ENCODE measurements around the gene SH3D19.
"Not testable (repeated sequence)": the region's sequence is repeated elsewhere in the genome, so short reads cannot be mapped to it uniquely, and the experiment has no call there.

Gene SH3D19

DNA sequence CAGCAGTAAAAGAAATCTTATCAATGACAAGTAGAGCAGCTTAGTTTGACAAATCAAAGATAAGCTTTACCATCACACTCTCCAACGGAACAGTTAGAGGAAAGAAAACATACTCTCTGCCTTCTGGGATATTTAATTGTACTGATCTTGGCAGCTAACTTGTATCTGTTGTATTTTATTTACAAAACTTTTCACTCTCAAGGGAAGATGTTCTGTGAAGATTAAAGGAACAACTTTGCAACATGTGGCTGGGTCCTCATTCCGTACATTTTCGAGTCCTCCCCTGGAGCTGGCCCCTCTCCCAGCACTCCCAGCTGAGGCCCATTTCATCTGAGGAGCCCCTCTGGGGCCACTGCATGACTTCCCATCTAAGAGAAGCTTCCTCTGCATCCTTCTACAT is 151.5 kb downstream of the SH3D19 start:
- DNase-seq (ENCODE audit: low read depth, low spot score), result no peak
- H3K4me3 ChIP-seq (ENCODE audit: low read length), result no peak overlapping the region

GRCh38 chr4:151169900-151170299 is 155.5 kb downstream of the SH3D19 start:
- no peak for DNase-seq (ENCODE audit: low read depth, low spot score)
- H3K4me3 ChIP-seq (ENCODE audit: low read length), result no peak overlapping the region

GRCh38 chr4:151169223-151169622 is 156.2 kb downstream of the SH3D19 start:
- no peak overlapping the region for H3K4me3 ChIP-seq (ENCODE audit: low read length)
- DNase-seq (ENCODE audit: low read depth, low spot score), result no peak

DNA sequence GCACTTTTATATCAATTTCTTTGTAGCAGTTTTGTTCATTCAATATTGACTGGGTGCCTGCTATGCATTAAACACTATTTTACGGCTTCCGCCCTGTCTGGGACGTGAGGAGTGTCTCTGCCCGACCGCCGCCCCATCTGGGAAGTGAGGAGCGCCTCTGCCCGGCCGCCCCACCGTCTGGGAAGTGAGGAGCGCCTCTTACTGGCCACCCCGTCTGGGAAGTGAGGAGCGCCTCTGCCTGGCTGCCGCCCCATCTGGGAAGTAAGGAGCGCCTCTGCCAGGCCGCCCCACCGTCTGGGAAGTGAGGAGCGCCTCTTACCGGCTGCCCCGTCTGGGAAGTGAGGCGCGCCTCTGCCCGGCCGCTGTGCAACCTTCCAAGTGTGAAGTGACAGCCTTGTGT is 157.8 kb downstream of the SH3D19 start:
- no peak overlapping the region for H3K4me3 ChIP-seq (ENCODE audit: low read length)
- no peak for DNase-seq (ENCODE audit: low read depth, low spot score)

- H3K4me3 ChIP-seq (ENCODE audit: low read length), result no peak overlapping the region
- DNase-seq (ENCODE audit: low read depth, low spot score), result no peak
Measured at GRCh38 chr4:151166636-151167035, 158.8 kb downstream of the SH3D19 start.

GRCh38 chr4:151165205-151166000 is 160.0 kb downstream of the SH3D19 start:
- DNase-seq (ENCODE audit: low read depth, low spot score), result no peak
- H3K4me3 ChIP-seq (ENCODE audit: low read length), result no peak overlapping the region

DNA sequence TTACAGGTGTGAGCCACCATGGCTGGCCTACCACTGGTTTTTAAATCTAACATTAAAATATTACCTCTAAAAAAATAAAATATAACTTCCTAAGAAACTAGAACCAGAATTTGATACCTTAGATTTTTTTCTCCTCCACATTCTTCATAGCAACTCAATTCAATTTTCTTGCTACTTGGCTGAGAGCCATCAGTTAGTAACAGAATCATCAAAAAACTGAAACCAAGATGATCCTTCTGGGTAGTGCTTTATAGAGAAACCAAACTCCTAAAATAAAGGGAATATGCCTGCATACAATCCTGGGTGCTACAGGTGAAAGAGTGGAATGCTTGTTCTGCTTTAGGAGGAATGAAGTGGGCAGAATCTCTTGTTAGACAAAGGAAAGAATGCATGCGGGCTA is 161.6 kb downstream of the SH3D19 start:
- DNase-seq (ENCODE audit: low read depth, low spot score), result no peak

DNA sequence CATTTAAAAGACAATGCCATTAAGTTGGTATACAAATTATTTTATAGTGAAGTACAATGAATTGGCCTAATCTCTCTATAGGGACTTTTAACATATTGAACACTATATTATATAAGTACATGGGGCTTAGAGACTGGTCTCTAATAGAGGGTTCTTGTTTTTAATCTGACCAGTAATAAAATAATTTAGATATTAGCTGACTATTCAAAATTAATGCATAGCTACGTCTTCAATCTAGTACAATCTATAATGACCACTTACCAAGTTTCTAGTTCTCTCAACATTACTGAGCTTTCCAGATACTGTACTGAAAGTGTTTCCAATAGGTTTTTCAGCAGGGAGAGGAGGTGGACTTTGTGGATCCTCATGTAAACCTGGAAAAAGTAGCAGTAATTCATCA is 166.4 kb downstream of the SH3D19 start:
- no peak for DNase-seq (ENCODE audit: low read depth, low spot score)
- no peak overlapping the region for H3K4me3 ChIP-seq (ENCODE audit: low read length)

More for the DNA sequence above, 161.6 kb downstream of the SH3D19 start:
- H3K4me3 ChIP-seq (ENCODE audit: low read length), result no peak overlapping the region

- DNase-seq (ENCODE audit: low read depth, low spot score), result no peak
- no peak overlapping the region for H3K4me3 ChIP-seq (ENCODE audit: low read length)
Measured at GRCh38 chr4:151157543-151157942, 167.9 kb downstream of the SH3D19 start.

- H3K4me3 ChIP-seq (ENCODE audit: low read length), result no peak overlapping the region
- DNase-seq (ENCODE audit: low read depth, low spot score), result no peak
Measured at GRCh38 chr4:151153585-151153984, 171.8 kb downstream of the SH3D19 start.

- DNase-seq (ENCODE audit: low read depth, low spot score), result no peak
- H3K4me3 ChIP-seq (ENCODE audit: low read length), result no peak overlapping the region
Measured at GRCh38 chr4:151152028-151152427, 173.4 kb downstream of the SH3D19 start.

DNA sequence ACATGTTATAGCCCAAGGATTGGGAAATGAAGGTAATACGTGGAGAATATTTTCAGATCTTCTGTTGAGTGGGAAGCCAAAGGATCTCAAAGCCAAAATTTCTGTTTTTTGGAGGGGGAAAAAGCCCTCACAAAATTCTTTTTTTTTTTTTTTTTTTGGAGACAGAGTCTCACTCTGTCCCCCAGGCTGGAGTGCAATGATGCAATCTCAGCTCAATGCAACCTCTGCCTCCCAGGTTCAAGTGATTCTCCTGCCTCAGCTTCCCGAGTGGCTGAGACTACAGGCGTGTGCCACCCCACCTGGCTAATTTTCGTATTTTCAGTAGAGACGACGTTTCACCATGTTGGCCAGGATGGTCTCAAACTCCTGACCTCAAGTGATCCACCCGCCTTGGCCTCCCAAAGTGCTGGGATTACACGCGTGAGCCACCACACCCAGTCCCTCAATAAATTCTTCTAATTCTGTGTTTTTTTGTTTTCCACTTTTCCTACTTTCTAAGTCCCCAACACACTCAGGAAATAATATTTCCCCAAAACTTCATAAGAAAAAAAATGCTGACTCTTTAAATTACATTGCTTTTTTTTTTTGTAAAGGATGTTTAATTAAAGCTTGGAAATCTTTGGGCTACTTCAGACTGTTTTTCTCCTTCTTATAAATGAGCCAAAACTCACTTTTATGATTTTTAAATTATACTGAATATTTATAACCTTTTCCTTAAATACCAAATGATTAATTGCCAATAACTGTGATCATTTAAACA is 174.4 kb downstream of the SH3D19 start:
- H3K4me3 ChIP-seq (ENCODE audit: low read length), result no peak overlapping the region
- DNase-seq (ENCODE audit: low read depth, low spot score), result no peak

GRCh38 chr4:151148261-151148660 is 177.1 kb downstream of the SH3D19 start:
- no peak overlapping the region for H3K4me3 ChIP-seq (ENCODE audit: low read length)

GRCh38 chr4:151147000-151147399 is 178.4 kb downstream of the SH3D19 start:
- H3K4me3 ChIP-seq (ENCODE audit: low read length), result no peak overlapping the region
- no peak for DNase-seq (ENCODE audit: low read depth, low spot score)

More at GRCh38 chr4:151148261-151148660, 177.1 kb downstream of the SH3D19 start:
- no peak for DNase-seq (ENCODE audit: low read depth, low spot score)

DNA sequence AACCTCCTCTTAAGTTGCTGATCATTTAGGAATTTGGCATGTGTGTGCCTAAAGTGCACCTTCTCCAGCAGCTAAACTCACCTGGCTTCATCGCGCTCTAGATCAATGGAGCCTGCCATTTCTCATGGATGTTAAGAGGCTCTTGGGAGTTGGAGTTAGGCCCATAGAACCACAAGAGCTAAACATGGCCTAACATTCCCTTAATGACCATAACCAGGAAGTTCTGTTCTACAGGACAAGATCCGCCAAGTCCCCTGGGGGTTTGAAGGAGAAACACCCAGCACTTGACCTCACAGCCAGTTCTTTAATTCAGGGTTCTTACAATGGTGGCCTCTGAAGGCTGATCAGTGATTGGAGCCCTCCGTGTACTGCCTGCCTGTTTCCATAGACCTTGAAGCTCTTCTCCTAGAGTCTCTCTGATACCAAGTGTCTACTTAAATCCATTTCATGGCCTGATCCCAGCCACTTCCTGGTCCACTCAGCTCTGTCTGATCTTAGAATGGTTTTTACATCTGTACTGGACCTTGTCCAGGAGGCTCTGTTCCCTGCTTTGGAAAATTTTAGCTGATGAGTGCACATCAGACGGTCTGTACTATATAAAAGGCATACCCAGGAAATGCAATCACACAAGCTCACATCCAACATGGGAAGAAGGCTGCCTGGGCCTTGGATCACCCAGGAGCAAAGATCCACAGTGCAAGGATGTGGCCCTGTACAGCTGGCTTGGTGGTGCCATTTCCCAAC is 180.9 kb downstream of the SH3D19 start:
- DNase-seq (ENCODE audit: low read depth, low spot score), result no peak

DNA sequence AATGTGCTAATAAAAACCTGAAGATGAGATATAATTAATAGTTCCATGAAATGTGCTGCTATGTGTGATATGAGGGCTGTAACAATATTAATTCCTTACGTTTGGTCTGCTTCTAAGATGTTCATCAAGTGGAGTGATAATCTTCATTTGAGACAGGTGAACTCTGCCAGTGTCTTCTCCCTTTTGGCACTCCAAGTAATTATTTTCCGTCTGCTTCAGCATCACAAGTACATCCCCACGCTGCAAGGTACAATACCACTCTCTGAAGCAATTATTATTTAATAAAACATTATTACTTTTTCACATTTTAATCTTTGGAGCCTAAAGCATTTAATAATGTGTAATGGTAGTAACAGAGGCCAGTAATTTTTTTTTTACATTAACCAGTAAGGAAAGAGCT is 181.6 kb downstream of the SH3D19 start:
- H3K4me3 ChIP-seq (ENCODE audit: low read length), result no peak overlapping the region
- DNase-seq (ENCODE audit: low read depth, low spot score), result no peak

More for the DNA sequence above, 180.9 kb downstream of the SH3D19 start:
- H3K4me3 ChIP-seq (ENCODE audit: low read length), result no peak overlapping the region

- no peak overlapping the region for H3K4me3 ChIP-seq (ENCODE audit: low read length)
- no peak for DNase-seq (ENCODE audit: low read depth, low spot score)
Measured at GRCh38 chr4:151143162-151143561, 182.2 kb downstream of the SH3D19 start.

GRCh38 chr4:151142758-151143157 is 182.6 kb downstream of the SH3D19 start:
- DNase-seq (ENCODE audit: low read depth, low spot score), result no peak
- no peak overlapping the region for H3K4me3 ChIP-seq (ENCODE audit: low read length)

GRCh38 chr4:151139814-151140213 is 185.6 kb downstream of the SH3D19 start:
- DNase-seq (ENCODE audit: low read depth, low spot score), result no peak
- no peak overlapping the region for H3K4me3 ChIP-seq (ENCODE audit: low read length)

DNA sequence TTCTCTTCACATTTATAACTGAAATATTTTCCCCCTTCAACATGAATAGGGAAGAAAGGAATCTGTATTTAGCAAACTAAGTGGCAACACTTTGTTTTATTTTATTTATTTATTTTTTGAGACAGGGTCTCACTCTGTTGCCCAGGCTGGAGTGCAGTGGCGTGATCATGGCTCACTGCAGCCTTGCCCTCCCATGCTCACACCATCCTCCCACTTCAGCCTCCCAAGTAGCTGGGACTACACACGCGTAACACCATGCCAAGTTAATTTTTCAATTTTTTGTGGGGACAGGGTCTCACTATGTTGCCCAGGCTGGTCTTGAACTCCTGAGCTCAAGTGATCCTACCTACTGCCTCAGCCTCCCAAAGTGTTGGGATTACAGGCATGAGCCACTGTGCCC is 189.4 kb downstream of the SH3D19 start:
- not testable (repeated sequence) for H3K4me3 ChIP-seq (ENCODE audit: low read length); DNase-seq (ENCODE audit: low read depth, low spot score)

Data from Jurkat, Clone E6-1 (cell line).